HUES64 (cell line): ENCODE data around the gene SNX9.

Source experiments
- H3K27ac ChIP-seq: 2 replicates; pipeline ENCODE4 v1.7.0; 2013; ENCODE audit warnings: low read depth, low read length, inconsistent platforms
- H3K27me3 ChIP-seq: 2 replicates; pipeline ENCODE4 v1.6.1; 2013; ENCODE audit warnings: mild to moderate bottlenecking, low read length; ENCODE audit not compliant: insufficient read depth
- H3K36me3 ChIP-seq: 2 replicates; pipeline ENCODE4 v1.6.1; 2013; ENCODE audit warnings: mild to moderate bottlenecking, low read length; ENCODE audit not compliant: insufficient read depth
- H3K4me1 ChIP-seq: 2 replicates; pipeline ENCODE4 v1.6.1; 2013; ENCODE audit warnings: mild to moderate bottlenecking, low read length, moderate library complexity; ENCODE audit not compliant: insufficient read depth
- H3K4me3 ChIP-seq: 2 replicates; pipeline ENCODE4 v1.5.1; 2013; ENCODE audit warnings: mild to moderate bottlenecking, low read length, moderate library complexity
- H3K9ac ChIP-seq: 2 replicates; pipeline ENCODE4 v1.6.1; 2013; ENCODE audit warnings: mild to moderate bottlenecking, low read depth, low read length
- H3K9me3 ChIP-seq: 2 replicates; pipeline ENCODE4 v1.6.1; 2013; ENCODE audit warnings: low read depth, low read length; ENCODE audit not compliant: insufficient read depth
- WGBS: fragments of 150-250, 120-280 bp; methylation state at CpG from one replicate; pipeline ENCODE4 v1.1.7; 2013; ENCODE audit warnings: missing lambda C conversion rate; 5-methylcytosine and 5-hydroxymethylcytosine counted together

SNX9 gene

DNA sequence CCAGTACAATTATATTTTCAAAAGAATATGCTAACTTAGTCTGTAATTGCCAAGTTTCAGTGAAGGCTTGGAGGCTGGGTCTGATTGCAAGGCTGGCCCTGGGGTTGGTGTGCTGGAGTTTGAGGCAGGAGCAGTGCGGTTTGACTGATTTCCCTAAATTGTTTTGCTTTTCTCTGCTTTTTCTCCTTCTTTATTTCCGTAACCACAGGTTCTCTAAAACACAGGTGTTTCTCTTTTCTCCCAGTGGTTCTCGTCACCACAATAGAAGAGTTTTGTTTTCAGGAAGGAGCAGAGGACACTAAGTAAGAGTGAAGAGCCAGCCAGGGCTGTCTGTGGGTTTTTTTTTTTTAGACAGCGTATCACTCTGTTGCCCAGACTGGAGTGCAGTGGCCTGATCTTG lies 8.2 kb upstream of the SNX9 start:
- Histone ChIP-seq H3K4me3 (no peak overlapping the region), H3K36me3 (no peaks in the 10 kb centered on the region), H3K4me1 (0 out of 2 replicates have a peak, but pooled peaks cover 2% of the 10 kb centered on the region), H3K9me3 (no peaks in the 10 kb centered on the region), H3K27me3 (no peaks in the 10 kb centered on the region), H3K27ac (no peak overlapping the region), H3K9ac (no peak overlapping the region)
- WGBS = 92% methylated on average over 4 of the region's 4 CpGs

DNA sequence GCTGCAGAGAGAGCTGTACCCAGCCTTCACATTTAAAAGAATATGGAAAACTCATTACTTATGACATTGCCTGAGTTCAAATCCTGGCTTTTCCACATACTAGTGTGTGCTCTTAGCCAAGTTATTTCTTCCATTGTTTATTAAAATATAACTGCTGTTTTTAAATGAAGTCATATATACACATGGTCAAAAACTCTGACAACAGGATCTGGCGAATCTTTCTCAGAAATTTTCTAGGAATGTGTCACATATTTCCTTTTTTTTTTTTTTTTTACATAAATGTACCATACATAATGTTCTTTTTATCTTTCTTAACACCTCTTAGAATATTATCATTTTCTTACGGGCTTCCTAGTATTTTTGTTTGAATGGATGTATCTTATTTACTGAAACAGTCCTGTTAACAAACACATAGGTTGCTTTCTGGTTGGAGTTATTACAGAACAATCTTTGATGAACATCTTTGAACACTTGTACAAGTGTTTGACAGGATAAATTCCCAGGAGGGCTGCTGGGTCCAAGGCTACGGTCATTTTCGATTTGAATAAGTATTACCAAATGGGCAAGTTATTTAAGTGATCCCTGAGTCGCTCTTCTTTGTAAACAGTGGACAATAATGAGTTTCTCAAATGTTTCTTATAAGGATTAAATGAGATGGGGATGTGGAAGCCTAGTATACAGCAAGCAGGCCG lies 1.6 kb upstream of the SNX9 start:
- no peak overlapping the region for H3K27ac ChIP-seq
- no peak overlapping the region for H3K9ac ChIP-seq
- 92% methylated on average over 5 of the region's 6 CpGs for WGBS

GRCh38 chr6:157822245-157823000 lies 623 bp upstream of the SNX9 start:
- WGBS = 11% methylated on average over 53 of the region's 53 CpGs
- Histone ChIP-seq H3K36me3 (no peaks in the 10 kb centered on the region), H3K27me3 (peaks cover 9% of the 10 kb centered on the region; the same call in 1 of the 2 replicates), H3K4me1 (peaks cover 21% of the 10 kb centered on the region), H3K27ac (no peak overlapping the region), H3K9me3 (no peaks in the 10 kb centered on the region), H3K9ac (peak overlapping the region; percentile 72), H3K4me3 (peak overlapping the region; percentile 92)

More for the DNA sequence above, 1.6 kb upstream of the SNX9 start:
- no peaks in the 10 kb centered on the region for H3K9me3 ChIP-seq
- H3K27me3 ChIP-seq = peaks cover 9% of the 10 kb centered on the region; the same call in 1 of the 2 replicates
- no peaks in the 10 kb centered on the region for H3K36me3 ChIP-seq
- H3K4me1 ChIP-seq = peaks cover 21% of the 10 kb centered on the region
- H3K4me3 ChIP-seq = no peak overlapping the region

- Histone ChIP-seq H3K4me3 (peak overlapping the region; percentile 92), H3K9ac (peak overlapping the region; percentile 90), H3K9me3 (no peaks in the 10 kb centered on the region), H3K4me1 (peaks cover 24% of the 10 kb centered on the region), H3K27ac (peak overlapping the region; percentile 82), H3K36me3 (no peaks in the 10 kb centered on the region), H3K27me3 (peaks cover 9% of the 10 kb centered on the region; the same call in 1 of the 2 replicates)
- under 1% methylated on average over 74 of the region's 74 CpGs for WGBS
Measured at GRCh38 chr6:157823528-157824370, 703 bp downstream of the SNX9 start.

GRCh38 chr6:157825243-157825904 lies 2.3 kb downstream of the SNX9 start:
- Histone ChIP-seq H3K4me3 (peak overlapping the region; percentile 92), H3K4me1 (peaks cover 37% of the 10 kb centered on the region), H3K9me3 (no peaks in the 10 kb centered on the region), H3K36me3 (no peaks in the 10 kb centered on the region), H3K27me3 (peaks cover 9% of the 10 kb centered on the region; the same call in 1 of the 2 replicates), H3K9ac (no peak overlapping the region), H3K27ac (no peak overlapping the region)
- 56% methylated on average over 9 of the region's 10 CpGs for WGBS

DNA sequence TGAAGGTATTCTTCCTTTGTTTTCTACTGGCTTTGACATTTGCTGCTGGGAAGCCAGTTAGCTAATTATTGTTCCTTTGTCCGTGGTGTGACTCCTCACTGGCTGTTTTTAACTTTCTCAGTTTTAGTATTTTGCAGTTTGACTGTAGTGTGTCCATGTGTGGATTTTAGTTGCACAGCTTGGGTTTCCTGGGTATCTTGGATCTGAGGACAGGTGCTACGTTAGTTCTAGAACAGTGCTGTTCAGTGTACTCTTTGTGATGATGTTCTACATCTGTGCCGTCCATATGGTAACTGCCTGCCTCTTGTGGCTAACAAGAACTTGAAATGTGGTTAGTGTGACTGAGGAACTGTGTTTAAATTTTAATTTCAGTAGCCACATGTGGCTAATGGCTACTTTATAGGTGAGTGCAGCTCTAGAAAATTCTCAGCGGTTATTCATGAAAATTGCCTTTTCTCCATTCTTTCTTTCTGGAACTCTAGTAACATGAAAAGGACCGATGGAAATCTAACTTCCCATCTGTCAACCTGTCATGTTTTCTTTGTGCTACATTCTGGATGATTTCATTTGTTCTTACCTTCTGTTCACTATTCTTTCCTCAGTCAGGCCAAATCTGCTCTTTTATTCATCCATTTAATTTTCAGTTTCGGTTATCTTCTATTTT lies 7.4 kb downstream of the SNX9 start:
- H3K27ac ChIP-seq = peak overlapping the region; percentile 8
- no peaks in the 10 kb centered on the region for H3K36me3 ChIP-seq
- no peaks in the 10 kb centered on the region for H3K27me3 ChIP-seq
- no peak overlapping the region for H3K4me3 ChIP-seq
- WGBS = 78% methylated on average over 5 of the region's 6 CpGs
- H3K9me3 ChIP-seq = no peaks in the 10 kb centered on the region
- H3K9ac ChIP-seq = no peak overlapping the region
- peaks cover 66% of the 10 kb centered on the region for H3K4me1 ChIP-seq

DNA sequence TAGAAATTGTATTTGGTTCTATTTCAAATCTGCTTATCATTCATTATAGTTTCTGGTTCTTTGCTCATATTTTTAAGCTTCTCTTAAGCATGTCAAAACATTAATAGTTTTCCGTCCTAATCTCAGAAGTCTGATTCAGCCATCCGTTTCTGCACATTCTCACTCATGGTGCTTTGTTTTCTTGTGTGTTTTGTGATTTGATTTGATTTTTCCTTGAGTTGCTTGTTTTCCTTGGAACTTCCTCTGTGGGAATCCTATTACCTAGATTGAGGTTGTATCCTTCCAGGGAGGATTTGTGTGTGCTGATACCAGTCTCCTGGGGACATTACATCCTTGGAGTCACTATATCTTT lies 7.9 kb downstream of the SNX9 start:
- 93% methylated on average over 2 of the region's 2 CpGs for WGBS
- Histone ChIP-seq H3K27ac (peak overlapping the region; percentile 80), H3K36me3 (no peaks in the 10 kb centered on the region), H3K27me3 (no peaks in the 10 kb centered on the region), H3K4me1 (peaks cover 62% of the 10 kb centered on the region), H3K9ac (peak overlapping the region; percentile 73), H3K4me3 (peak overlapping the region; percentile 37), H3K9me3 (no peaks in the 10 kb centered on the region)

- Histone ChIP-seq H3K4me1 (peaks cover 62% of the 10 kb centered on the region), H3K27ac (peak overlapping the region; percentile 80), H3K36me3 (no peaks in the 10 kb centered on the region), H3K9ac (peak overlapping the region; percentile 73), H3K27me3 (no peaks in the 10 kb centered on the region), H3K9me3 (no peaks in the 10 kb centered on the region), H3K4me3 (peak overlapping the region; percentile 37)
- 22% methylated on average over 3 of the region's 3 CpGs for WGBS
Measured at GRCh38 chr6:157831424-157832249, 8.6 kb downstream of the SNX9 start.

GRCh38 chr6:157832250-157832967 lies 9.4 kb downstream of the SNX9 start:
- H3K36me3 ChIP-seq = no peaks in the 10 kb centered on the region
- no peaks in the 10 kb centered on the region for H3K27me3 ChIP-seq
- peak overlapping the region; percentile 73; the same call in 1 of the 2 replicates for H3K9ac ChIP-seq
- H3K4me1 ChIP-seq = peaks cover 62% of the 10 kb centered on the region
- H3K4me3 ChIP-seq = no peak overlapping the region
- H3K27ac ChIP-seq = peak overlapping the region; percentile 80
- 47% methylated on average over 3 of the region's 3 CpGs for WGBS
- H3K9me3 ChIP-seq = no peaks in the 10 kb centered on the region
